TTC549 (cell line): Measurements from ENCODE around the gene OSBPL2.

Source experiments
- FAIRE-seq: peaks from 2 replicates; lab custom pipeline; 2012; peaks lifted over from hg19 to GRCh38; lab: Jason Lieb, UNC

OSBPL2 gene

GRCh38 chr20:62313460-62314338 is 75.4 kb downstream of the OSBPL2 start:
- FAIRE-seq = no peak

- FAIRE-seq = no peak
Measured at GRCh38 chr20:62314339-62314638, 76.0 kb downstream of the OSBPL2 start.

- FAIRE-seq = no peak
Measured at GRCh38 chr20:62314711-62315302, 76.5 kb downstream of the OSBPL2 start.

GRCh38 chr20:62315773-62316172 is 77.5 kb downstream of the OSBPL2 start:
- FAIRE-seq = no peak

- no peak for FAIRE-seq
Measured at GRCh38 chr20:62316331-62317166, 78.2 kb downstream of the OSBPL2 start.

GRCh38 chr20:62317167-62317655 is 78.9 kb downstream of the OSBPL2 start:
- FAIRE-seq = no peak

- FAIRE-seq = no peak
Measured at GRCh38 chr20:62318400-62319345, 80.4 kb downstream of the OSBPL2 start.

- no peak for FAIRE-seq
Measured at GRCh38 chr20:62319346-62319909, 81.1 kb downstream of the OSBPL2 start.

- FAIRE-seq = no peak
Measured at GRCh38 chr20:62320581-62321354, 82.4 kb downstream of the OSBPL2 start.

- FAIRE-seq = no peak
Measured at GRCh38 chr20:62321521-62321948, 83.2 kb downstream of the OSBPL2 start.

GRCh38 chr20:62321975-62322374 is 83.7 kb downstream of the OSBPL2 start:
- no peak for FAIRE-seq

- no peak for FAIRE-seq
Measured at GRCh38 chr20:62322492-62323041, 84.2 kb downstream of the OSBPL2 start.

- no peak for FAIRE-seq
Measured at GRCh38 chr20:62323146-62323979, 85.0 kb downstream of the OSBPL2 start.

- FAIRE-seq = no peak
Measured at GRCh38 chr20:62323980-62324906, 85.9 kb downstream of the OSBPL2 start.

GRCh38 chr20:62325172-62325905 is 87.0 kb downstream of the OSBPL2 start:
- FAIRE-seq = no peak

- no peak for FAIRE-seq
Measured at GRCh38 chr20:62326559-62326958, 88.2 kb downstream of the OSBPL2 start.

- no peak for FAIRE-seq
Measured at GRCh38 chr20:62326959-62327725, 88.8 kb downstream of the OSBPL2 start.
